M059J (cell line): ENCODE data around the gene KMT2A. TPM values are rescaled to one million over a fixed set of nuclear protein-coding genes. Genes with fewer than 3 reads are reported as not detected.
"Not testable (repeated sequence)": the region's sequence is repeated elsewhere in the genome, so short reads cannot be mapped to it uniquely, and the experiment has no call there.

Experiments used
- DNase-seq: peaks from one replicate; pipeline ENCODE4 v3.0.0-alpha.2; 2012; ENCODE audit warnings: low read depth
- total RNA-seq: library from RNA; depleted of rRNA; stranded (reverse); fragments of >200 nt; shearing (Covaris generic); gene quantifications from 2 replicates; pipeline ENCODE4 v1.2.3, GENCODE V29; 2014; rRNA removed

The KMT2A gene
- total RNA-seq = 26.5 and 40.4 TPM in 2 replicates

- peak; percentile 95 for DNase-seq
These were observed at the start of gene KMT2A for GRCh38 chr11:118435893-118436624. Gene KMT2A (plus strand): TSS chr11:118436492. CDS start chr11:118436513, 21 bp downstream.

- DNase-seq = no peak
These were observed 40.2 kb upstream of the KMT2A start for GRCh38 chr11:118396097-118396501.

GRCh38 chr11:118397448-118397847 is 38.8 kb upstream of the KMT2A start:
- no peak for DNase-seq

GRCh38 chr11:118398791-118399559 is 37.3 kb upstream of the KMT2A start:
- peak; percentile 19 for DNase-seq

GRCh38 chr11:118401151-118401879 is 35.0 kb upstream of the KMT2A start, which contains the start of gene ATP5MG:
Gene ATP5MG (plus strand): TSS chr11:118401606. CDS start chr11:118401666, 60 bp downstream.
- DNase-seq = peak; percentile 89

- peak; percentile 75 for DNase-seq
These were observed 34.3 kb upstream of the KMT2A start for GRCh38 chr11:118401880-118402590.

- not testable (repeated sequence) for DNase-seq
These were observed 33.7 kb upstream of the KMT2A start for GRCh38 chr11:118402594-118402993.

GRCh38 chr11:118406599-118407166 is 29.6 kb upstream of the KMT2A start:
- peak; percentile 19 for DNase-seq

- DNase-seq = no peak
These were observed 26.1 kb upstream of the KMT2A start for GRCh38 chr11:118410055-118410745.

GRCh38 chr11:118411530-118411929 is 24.8 kb upstream of the KMT2A start:
- no peak for DNase-seq

- no peak for DNase-seq
These were observed 23.4 kb upstream of the KMT2A start for GRCh38 chr11:118412921-118413320.

- DNase-seq = no peak
These were observed 21.1 kb upstream of the KMT2A start for GRCh38 chr11:118415062-118415738.

- DNase-seq = peak; percentile 99
These were observed 20.6 kb upstream of the KMT2A start for GRCh38 chr11:118415739-118416068.

- DNase-seq = not testable (repeated sequence)
These were observed 19.4 kb upstream of the KMT2A start for GRCh38 chr11:118416900-118417299.

- peak; percentile 89 for DNase-seq
These were observed 18.5 kb upstream of the KMT2A start for GRCh38 chr11:118417801-118418200.

GRCh38 chr11:118418766-118419165 is 17.5 kb upstream of the KMT2A start:
- no peak for DNase-seq

- DNase-seq = no peak
These were observed 8.6 kb upstream of the KMT2A start for GRCh38 chr11:118427707-118428106.

GRCh38 chr11:118430956-118431355 is 5.3 kb upstream of the KMT2A start:
- DNase-seq = no peak

- no peak for DNase-seq
These were observed 2.2 kb upstream of the KMT2A start for GRCh38 chr11:118434123-118434552.
